NCI-H1105 treated with DMSO at 0.1 percent for 48 hours (cell line): Measurements from ENCODE around the gene TOR1AIP1.

Experiments
- DNase-seq: peaks from one replicate; lab custom pipeline; 2025; lab: John Stamatoyannopoulos, UW

Gene TOR1AIP1

GRCh38 chr1:179881642-179882252 lies 338 bp upstream of the TOR1AIP1 start:
- no peak for DNase-seq

- peak; percentile 29 for DNase-seq
Measured at GRCh38 chr1:179883040-179883744, 1.1 kb downstream of the TOR1AIP1 start.

GRCh38 chr1:179883745-179884138 lies 1.7 kb downstream of the TOR1AIP1 start:
- DNase-seq = no peak

DNA sequence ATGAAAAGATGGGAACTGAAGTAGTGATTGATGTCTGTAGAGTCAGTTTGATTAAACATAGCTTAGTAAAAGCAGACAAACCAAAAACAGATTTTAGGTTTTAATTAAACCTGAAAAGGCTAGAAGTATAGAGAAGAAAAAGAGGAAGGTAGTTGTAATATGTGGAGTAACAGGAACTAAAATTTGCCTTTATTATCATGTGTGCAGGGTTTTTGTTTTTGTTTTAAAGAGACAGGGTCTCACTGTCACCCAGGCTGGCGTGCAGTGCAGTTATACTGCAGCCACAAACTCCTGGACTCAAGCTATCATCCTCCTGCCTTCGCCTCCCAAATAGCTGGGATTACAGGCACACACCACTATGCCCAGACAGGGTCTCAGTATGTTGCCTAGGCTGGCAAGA lies 6.0 kb downstream of the TOR1AIP1 start:
- DNase-seq = no peak

GRCh38 chr1:179889589-179889988 lies 7.5 kb downstream of the TOR1AIP1 start:
- DNase-seq = no peak

DNA sequence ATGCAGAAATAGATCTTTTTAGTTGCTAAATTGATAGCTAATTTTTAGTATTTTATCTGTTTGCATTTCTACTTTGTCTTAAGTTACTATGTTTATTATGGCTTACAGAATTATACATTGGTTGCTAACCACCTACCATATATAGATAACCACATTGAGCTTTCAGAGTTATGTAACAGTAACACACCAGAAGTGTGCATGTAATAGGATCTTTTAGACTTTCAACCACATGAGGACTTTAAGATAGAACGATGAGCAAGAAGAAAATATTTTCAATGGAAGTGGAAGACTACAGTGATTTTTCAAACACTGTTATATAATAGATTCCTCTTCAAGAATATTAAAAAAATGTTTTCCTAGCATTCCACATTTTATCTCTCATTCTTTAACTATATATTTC lies 28.8 kb downstream of the TOR1AIP1 start:
- no peak for DNase-seq

DNA sequence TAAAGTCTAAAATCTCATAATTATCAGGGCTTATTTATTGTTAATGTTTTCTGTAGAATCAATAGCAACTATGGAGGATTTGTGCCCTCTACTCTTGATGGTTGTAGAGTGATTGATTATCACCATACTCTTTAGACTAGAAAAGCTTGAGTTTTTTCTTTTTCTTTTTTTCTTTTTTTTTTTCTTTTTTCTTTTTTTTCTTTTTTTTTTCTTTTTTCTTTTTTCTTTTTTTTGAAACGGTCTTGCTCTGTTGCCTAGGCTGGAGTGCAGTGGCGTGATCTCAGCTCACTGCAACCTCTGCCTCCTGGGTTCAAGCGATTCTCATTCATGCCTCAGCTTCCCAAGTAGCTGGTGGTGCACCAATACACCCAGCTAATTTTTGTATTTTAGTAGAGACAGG lies 29.7 kb downstream of the TOR1AIP1 start:
- no peak for DNase-seq

DNA sequence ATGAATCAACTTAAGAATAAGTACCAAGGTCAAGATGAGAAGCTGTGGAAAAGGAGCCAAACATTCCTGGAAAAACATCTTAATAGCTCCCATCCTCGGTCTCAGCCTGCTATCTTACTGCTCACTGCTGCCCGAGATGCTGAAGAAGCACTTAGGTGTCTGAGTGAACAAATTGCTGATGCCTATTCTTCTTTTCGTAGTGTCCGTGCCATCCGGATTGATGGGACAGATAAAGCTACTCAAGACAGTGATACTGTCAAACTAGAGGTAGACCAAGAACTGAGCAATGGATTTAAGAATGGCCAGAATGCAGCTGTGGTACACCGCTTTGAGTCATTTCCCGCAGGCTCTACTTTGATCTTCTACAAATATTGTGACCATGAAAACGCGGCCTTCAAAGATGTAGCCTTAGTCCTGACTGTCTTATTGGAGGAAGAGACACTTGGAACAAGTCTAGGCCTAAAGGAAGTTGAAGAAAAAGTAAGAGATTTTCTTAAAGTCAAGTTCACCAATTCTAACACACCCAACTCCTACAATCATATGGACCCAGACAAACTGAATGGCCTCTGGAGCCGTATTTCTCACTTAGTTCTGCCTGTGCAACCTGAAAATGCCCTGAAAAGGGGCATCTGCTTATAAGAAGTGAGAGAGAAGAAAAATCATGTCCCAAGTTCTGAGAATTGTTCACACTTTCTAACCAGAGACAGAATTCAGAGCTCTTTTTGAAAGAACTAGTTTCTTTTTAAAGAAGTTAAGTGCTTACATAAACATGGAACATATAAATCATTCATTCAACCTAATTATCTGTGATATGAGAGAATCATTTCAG lies 35.7 kb downstream of the TOR1AIP1 start:
- DNase-seq = no peak

DNA sequence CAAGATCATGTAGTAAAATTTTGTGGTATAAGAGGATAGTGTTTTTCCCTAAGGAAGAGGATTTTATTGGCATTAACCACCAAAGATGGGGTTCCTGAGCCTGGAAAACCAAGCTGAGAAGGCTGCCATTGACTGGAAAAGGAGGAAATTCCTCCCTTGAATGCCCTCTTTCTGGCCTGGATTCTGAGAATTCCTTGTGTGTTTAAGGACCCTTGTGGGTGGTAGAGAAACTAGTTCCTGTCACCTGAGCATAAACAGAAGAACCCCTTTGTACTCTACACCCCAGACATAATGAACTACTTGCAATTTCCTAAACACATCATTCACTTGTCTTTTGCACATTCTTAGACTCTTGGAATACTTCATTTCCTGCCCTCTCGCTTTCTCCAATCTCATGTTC lies 39.4 kb downstream of the TOR1AIP1 start:
- DNase-seq = no peak

- DNase-seq = no peak
Measured at GRCh38 chr1:179921981-179922872, 40.1 kb downstream of the TOR1AIP1 start.

DNA sequence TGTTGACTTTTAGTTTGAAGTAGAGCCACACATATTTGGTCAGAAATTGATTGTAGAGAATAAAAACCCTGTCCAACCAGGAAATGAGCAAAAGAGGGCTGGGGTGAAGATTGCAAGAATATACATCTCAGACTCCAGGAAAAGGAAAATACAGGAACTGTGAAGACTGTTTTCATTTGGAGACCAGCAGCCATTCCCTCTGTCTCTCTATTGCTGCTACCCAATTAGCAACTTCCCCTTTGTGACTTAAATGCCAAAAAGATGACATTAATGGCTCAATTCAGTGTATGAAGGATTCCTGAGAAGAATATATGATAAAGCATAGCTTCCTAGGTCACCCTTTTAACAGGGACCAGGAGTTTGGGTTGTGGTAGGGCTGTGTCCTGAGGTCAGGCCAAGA lies 40.9 kb downstream of the TOR1AIP1 start:
- no peak for DNase-seq

DNA sequence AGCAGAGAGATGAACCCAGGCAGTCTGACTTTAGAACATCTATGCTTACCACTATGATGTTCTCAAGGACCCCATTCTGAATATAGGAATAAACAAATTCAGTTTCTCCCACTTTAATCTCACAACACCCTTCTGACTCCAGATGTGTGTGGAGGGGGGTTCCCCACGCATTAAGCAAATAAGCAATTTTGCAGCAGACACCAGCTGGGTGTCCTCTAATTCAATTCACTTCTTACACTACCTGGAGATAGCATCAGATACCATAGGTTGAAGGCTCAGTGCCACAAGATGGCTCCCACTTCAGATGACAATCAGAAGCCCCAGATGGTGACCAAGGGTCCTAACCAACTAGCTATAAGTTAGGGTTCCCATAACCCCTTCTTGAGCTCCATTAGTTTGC lies 42.2 kb downstream of the TOR1AIP1 start:
- no peak for DNase-seq

- no peak for DNase-seq
Measured at GRCh38 chr1:179925302-179925701, 43.2 kb downstream of the TOR1AIP1 start.

DNA sequence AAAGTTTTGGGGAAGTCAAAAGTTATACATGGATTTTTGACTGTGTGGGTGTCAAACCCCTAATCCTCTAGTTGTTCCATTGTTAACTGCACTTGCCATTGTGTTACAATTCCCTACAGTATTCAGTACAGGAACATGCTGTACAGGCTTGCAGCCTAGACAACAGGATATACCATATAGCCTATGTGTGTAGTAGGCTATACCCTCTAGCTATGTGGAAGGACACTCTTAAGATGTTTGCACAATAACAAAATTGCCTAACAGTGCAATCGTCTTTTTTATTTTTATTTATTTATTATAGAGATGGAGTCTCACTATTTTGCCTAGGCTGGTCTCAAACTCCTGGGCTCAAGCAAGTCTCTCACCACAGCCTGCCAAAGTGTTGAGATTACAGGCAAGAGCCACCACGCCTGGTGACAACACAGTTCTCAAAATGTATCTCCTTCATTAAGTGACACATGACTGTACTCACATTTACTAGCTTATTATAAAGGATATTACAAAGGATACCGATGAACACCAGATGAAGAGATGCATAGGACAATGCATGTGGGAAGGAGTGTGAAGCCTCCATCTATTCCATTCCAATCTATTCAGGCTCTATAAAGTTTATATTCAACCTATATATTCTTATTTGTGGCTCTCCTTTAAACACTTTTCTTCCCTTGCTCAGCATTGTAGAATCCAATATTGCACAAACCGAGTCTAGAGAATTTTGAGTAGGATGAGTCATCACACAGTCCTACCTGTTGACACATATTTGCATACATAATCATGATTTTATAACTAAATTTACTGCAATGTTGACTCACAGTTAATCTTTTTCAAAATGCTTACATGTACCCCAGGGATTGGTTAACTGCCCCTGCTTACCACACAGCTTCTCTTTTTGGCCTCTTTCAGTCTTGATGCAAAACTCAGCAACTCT lies 44.1 kb downstream of the TOR1AIP1 start:
- no peak for DNase-seq

DNA sequence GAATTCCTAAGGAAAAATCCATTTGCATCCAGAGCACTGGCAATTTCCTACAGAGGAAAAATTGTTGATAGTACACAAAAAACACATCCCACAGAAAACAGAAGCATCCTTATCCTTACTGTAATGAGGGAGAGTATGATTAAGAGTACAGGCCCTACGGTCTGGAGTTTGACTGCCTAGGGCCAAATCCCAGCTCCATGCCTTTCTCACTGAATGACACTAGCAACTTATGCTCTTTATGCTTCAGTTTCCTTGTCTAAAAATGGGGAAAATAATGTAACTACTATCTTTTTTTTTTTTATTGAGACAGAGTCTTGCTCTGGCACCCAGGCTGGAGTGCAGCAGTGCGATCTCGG lies 44.7 kb downstream of the TOR1AIP1 start:
- no peak for DNase-seq

GRCh38 chr1:179929955-179930798 lies 48.1 kb downstream of the TOR1AIP1 start:
- DNase-seq = no peak

DNA sequence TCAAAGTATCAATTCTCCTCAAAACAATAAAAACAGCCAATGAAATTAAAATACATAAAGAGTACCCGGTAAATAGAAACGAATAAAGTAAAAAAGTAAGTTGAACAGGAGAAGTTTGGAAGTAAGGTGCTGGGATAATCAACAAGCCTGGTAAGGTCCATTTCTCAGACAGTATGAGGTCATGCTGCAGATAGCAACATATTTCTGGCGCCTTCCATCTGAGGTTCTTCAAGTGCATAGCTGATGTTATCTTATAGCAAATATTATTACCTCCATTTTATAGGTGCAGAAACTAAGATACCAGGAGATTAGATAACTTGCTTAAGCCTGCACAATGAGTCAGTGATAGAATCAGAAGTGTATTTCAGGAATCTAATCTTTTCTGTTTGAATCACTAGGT lies 48.8 kb downstream of the TOR1AIP1 start:
- DNase-seq = no peak

- no peak for DNase-seq
Measured at GRCh38 chr1:179933219-179933618, 51.1 kb downstream of the TOR1AIP1 start.

GRCh38 chr1:179935909-179936496 lies 53.9 kb downstream of the TOR1AIP1 start:
- no peak for DNase-seq
